ENCODE measurements around the gene PSME3.

Gene PSME3

GRCh38 chr17:42844761-42845555, 11.8 kb downstream of the PSME3 start:
- H4K20me1 ChIP-seq (ENCODE audit: low read depth, low read length): no peaks in the 10 kb centered on the region
- no peak for TF ChIP-seq EZH2phosphoT487 (conservative IDR thresholded peaks at IDR 0.05; ENCODE audit: low read length)
- TF ChIP-seq CTCF (IDR thresholded peaks at IDR 0.05; ENCODE audit: insufficient read depth, low read length, poor library complexity, severe bottlenecking): no peak
- H3K9me3 ChIP-seq (ENCODE audit: insufficient read depth, low read length): no peaks in the 10 kb centered on the region
- no peak overlapping the region for H3K27ac ChIP-seq (ENCODE audit: low read depth, low read length)
- H3K9ac ChIP-seq (ENCODE audit: low read length): no peak overlapping the region
- no peak overlapping the region for H3K4me2 ChIP-seq (ENCODE audit: low read depth, low read length, poor library complexity, severe bottlenecking)
- H2AFZ ChIP-seq (ENCODE audit: low read depth, low read length, severe bottlenecking): no peak overlapping the region
- H3K4me3 ChIP-seq (ENCODE audit: insufficient read depth, low read length, poor library complexity, severe bottlenecking): no peak overlapping the region
- peaks cover 11% of the 10 kb centered on the region for H3K36me3 ChIP-seq (ENCODE audit: low read length)
- no peaks in the 10 kb centered on the region for H3K9me2 ChIP-seq (replicated peaks; ENCODE audit: insufficient read depth, low read length)
- no peaks in the 10 kb centered on the region for H3K79me2 ChIP-seq (ENCODE audit: insufficient read depth, low read length)
- no peaks in the 10 kb centered on the region for H3K27me3 ChIP-seq (ENCODE audit: low read length)
- no peaks in the 10 kb centered on the region for H3F3A ChIP-seq (ENCODE audit: insufficient read depth)

- H3K27ac ChIP-seq (ENCODE audit: low read depth, low read length): no peak overlapping the region
- no peaks in the 10 kb centered on the region for H4K20me1 ChIP-seq (ENCODE audit: low read depth, low read length)
- H3F3A ChIP-seq (ENCODE audit: insufficient read depth): no peaks in the 10 kb centered on the region
- peaks cover 11% of the 10 kb centered on the region for H3K36me3 ChIP-seq (ENCODE audit: low read length)
- H3K4me3 ChIP-seq (ENCODE audit: insufficient read depth, low read length, poor library complexity, severe bottlenecking): no peak overlapping the region
- no peak overlapping the region for H2AFZ ChIP-seq (ENCODE audit: low read depth, low read length, severe bottlenecking)
- no peaks in the 10 kb centered on the region for H3K9me2 ChIP-seq (replicated peaks; ENCODE audit: insufficient read depth, low read length)
- H3K79me2 ChIP-seq (ENCODE audit: insufficient read depth, low read length): no peaks in the 10 kb centered on the region
- TF ChIP-seq CTCF (IDR thresholded peaks at IDR 0.05; ENCODE audit: insufficient read depth, low read length, poor library complexity, severe bottlenecking) (no peak), EZH2phosphoT487 (conservative IDR thresholded peaks at IDR 0.05; ENCODE audit: low read length) (no peak)
- no peak overlapping the region for H3K9ac ChIP-seq (ENCODE audit: low read length)
- H3K4me2 ChIP-seq (ENCODE audit: low read depth, low read length, poor library complexity, severe bottlenecking): no peak overlapping the region
- H3K27me3 ChIP-seq (ENCODE audit: low read length): no peaks in the 10 kb centered on the region
- H3K9me3 ChIP-seq (ENCODE audit: insufficient read depth, low read length): no peaks in the 10 kb centered on the region
Observed at GRCh38 chr17:42845556-42845917, 12.3 kb downstream of the PSME3 start.

GRCh38 chr17:42845918-42846593, 12.9 kb downstream of the PSME3 start:
- H3K9me3 ChIP-seq (ENCODE audit: insufficient read depth, low read length): no peaks in the 10 kb centered on the region
- no peak overlapping the region for H3K4me2 ChIP-seq (ENCODE audit: low read depth, low read length, poor library complexity, severe bottlenecking)
- H3K36me3 ChIP-seq (ENCODE audit: low read length): peaks cover 11% of the 10 kb centered on the region
- H2AFZ ChIP-seq (ENCODE audit: low read depth, low read length, severe bottlenecking): no peak overlapping the region
- H3F3A ChIP-seq (ENCODE audit: insufficient read depth): no peaks in the 10 kb centered on the region
- no peaks in the 10 kb centered on the region for H3K9me2 ChIP-seq (replicated peaks; ENCODE audit: insufficient read depth, low read length)
- H4K20me1 ChIP-seq (ENCODE audit: low read depth, low read length): no peaks in the 10 kb centered on the region
- H3K4me3 ChIP-seq (ENCODE audit: insufficient read depth, low read length, poor library complexity, severe bottlenecking): no peak overlapping the region
- no peaks in the 10 kb centered on the region for H3K79me2 ChIP-seq (ENCODE audit: insufficient read depth, low read length)
- no peak for TF ChIP-seq CTCF (IDR thresholded peaks at IDR 0.05; ENCODE audit: insufficient read depth, low read length, poor library complexity, severe bottlenecking)
- no peak for TF ChIP-seq EZH2phosphoT487 (conservative IDR thresholded peaks at IDR 0.05; ENCODE audit: low read length)
- no peaks in the 10 kb centered on the region for H3K27me3 ChIP-seq (ENCODE audit: low read length)
- no peak overlapping the region for H3K27ac ChIP-seq (ENCODE audit: low read depth, low read length)
- H3K9ac ChIP-seq (ENCODE audit: low read length): no peak overlapping the region

Data from SU-DHL-6 (cell line).